GM19455 (cell line): ENCODE measurements around the gene MTHFD1L.
"Not testable (repeated sequence)": the region's sequence is repeated elsewhere in the genome, so short reads cannot be mapped to it uniquely, and the experiment has no call there.

Source experiments
- ATAC-seq: cut with Tn5 transposase; IDR thresholded peaks from one replicate; pipeline ENCODE4 v1.9.1; 2021; ENCODE audit not compliant: unreplicated experiment

MTHFD1L gene

DNA sequence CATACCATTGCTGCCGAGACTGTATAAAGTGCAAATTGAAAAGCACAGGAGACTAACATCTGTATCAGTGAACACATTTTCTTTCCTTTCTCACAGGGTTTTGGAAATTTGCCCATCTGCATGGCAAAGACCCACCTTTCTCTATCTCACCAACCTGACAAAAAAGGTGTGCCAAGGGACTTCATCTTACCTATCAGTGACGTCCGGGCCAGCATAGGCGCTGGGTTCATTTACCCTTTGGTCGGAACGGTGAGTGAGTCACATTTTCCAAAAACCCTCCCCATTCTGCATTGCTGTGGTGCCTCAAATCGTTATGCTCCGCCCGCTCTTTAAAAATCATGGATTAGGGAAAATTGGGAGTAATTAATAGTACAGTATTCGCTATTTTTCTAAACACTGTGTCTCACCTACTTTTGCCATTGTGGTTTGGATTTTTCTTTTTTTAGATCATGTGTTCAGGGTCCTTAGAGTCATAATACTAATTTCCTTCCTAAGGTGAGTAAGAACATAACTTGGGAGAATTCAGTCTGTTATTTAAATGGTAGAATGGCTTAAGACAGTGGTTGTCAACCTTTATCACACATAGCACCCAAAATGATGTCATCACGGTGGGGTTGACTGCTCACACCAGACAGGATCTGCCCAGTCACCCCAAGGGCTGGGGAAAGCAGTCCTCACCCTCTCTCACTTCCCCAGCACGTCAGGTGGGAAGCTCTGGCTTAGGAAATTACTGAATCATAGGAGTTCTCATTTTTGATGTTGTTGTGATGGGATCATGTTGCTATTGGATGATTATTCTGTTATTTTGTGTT is 171.6 kb downstream of the MTHFD1L start:
- ATAC-seq, result no peak

DNA sequence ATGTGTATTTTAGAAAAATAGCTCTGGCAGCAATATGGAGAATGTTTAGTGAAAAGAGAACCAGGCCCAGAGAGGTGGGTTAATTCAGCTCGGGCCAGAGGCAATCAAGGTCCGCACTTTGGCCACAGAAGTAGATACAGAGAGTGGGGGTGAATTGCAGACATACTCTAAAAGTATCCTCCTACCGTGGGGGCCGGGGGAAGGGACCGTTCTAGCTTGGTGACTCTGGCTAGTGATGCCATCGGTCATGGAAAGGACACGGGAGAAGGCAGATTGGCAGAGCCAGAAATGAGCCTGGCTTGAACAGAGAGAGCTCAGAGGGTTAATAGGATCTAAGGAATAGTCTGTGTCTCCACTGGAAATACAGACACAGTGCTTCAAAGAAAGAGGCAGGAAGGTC is 173.1 kb downstream of the MTHFD1L start:
- ATAC-seq, result no peak

DNA sequence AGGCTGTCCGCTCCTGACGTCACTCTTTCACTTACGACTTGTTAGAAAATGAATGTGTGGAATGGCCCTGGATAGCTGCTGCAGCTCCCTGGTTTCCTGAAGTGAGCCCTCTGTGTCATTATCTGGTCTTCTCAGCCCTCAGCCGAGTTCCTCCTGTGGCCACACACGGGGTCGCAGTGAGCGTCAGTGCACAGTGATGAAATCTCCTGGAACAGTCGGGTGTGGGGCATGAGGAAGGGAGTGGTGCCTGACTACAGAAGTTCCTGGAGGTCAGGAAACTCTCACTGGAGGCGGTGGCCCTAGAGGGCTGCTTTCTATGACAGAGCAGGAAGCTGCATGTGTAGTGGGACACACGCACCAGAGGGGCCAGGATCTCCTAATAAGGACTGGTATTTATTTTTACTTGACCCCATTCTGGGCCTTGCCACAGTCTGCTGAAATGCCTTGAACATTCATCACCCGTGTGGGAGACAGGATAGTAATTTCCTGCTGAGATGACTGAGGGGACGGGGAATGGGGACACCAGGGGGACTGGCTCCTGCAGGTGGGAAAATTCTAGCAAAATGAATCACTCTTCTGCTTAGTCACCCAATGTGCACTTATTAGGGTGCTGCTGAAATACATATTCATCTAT is 175.5 kb downstream of the MTHFD1L start:
- not testable (repeated sequence) for ATAC-seq

DNA sequence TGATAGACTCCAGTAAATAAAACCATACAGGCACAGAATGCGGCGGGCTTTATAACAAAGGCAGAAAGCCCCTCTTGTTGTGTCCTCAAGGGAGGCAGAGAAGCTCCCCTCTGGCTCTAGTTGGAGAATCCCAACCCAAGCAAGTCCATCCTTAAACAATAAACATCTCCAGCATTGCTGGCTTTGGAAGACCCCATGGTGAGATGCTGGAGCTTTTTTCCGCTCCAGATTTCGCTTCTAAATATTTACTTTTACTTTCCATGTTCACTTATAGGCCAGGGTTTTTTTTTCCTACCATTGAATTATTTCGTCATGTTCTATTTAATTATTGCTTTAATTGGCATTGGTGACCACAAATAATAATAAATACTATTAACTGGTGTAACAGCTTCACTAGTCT is 176.2 kb downstream of the MTHFD1L start:
- ATAC-seq, result no peak

DNA sequence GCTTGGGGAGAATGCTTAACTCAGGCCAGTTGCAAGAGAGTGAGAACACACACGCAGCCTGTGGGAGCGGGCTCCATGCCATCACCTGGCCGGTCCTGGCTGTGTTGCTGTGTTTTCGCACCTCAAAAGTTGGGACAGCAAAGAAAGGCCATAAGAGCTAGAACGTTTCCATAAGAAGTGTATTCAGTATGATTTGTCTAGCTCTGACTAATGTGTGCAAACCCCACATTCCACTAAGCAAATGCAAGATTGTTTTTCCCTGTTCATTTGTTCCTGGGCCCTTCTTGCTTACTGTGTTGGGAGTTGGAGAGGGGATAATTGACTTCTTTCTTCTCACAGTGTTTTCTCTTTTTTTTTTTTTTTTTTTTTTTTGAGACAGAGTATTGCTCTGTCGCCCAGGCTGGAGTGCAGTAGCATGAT is 177.4 kb downstream of the MTHFD1L start:
- ATAC-seq, result not testable (repeated sequence)

DNA sequence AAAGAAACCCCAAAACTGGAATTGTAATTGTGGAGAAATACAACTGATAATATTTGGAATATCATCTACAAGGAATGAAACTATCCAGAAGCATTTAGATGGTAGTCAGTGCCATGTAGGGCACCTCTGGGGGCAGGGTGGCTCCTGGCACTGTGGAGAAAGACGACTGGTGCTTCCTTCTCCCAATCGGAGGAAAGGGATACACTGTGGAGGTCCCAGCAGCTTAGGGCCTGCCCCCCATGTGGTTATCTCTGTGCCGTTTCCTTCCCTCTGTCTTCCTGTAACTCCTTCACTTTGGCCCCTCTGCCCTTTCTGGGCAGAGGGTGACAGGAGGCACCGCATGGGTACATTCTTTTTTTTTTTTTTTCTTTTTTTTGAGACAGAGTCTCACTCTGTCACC is 178.4 kb downstream of the MTHFD1L start:
- ATAC-seq, result no peak

DNA sequence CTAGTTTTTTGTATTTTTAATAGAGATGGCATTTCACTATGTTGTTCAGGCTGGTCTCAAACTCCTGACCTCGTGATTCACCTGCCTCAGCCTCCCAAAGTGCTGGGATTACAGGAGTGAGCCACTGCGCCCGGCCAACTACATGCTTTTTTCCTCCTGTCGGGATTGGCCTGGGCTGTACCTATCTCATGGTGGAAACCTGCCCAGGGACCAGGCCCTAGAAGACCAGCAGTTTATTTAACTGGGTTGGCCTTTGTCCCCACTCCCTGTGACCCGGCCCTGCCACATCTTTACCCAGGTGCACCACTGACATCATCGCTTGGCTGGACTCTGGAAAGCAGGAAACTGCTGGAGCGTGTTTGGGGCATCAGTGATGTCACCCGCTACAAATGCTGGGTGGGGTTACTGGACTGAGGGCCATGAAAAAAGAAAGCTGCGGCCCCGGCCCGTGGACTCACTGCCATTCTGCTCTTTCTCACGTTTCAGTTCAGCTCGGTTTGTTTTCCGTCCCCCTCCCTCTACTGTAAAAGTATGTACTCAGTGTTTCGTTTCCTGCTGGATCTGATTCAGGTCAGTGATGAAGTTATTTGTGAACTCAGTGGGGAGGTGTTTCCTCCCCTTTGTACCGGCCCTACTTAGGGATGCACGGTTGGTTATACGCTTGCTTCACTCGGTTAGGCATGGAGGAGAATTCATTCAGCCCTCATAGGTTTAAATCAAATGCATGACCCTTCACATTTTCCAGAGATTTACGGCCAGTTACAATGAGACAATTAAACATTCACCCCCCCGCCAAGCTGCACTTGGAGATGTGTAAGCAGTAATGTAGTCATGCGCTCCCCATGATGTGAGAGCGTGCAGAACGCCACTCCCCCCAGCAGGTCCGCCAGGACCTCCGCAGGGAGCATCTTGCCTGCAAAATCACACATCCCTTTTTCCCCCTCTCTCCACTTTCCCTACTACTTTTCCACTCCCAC is 179.3 kb downstream of the MTHFD1L start:
- ATAC-seq, result no peak

DNA sequence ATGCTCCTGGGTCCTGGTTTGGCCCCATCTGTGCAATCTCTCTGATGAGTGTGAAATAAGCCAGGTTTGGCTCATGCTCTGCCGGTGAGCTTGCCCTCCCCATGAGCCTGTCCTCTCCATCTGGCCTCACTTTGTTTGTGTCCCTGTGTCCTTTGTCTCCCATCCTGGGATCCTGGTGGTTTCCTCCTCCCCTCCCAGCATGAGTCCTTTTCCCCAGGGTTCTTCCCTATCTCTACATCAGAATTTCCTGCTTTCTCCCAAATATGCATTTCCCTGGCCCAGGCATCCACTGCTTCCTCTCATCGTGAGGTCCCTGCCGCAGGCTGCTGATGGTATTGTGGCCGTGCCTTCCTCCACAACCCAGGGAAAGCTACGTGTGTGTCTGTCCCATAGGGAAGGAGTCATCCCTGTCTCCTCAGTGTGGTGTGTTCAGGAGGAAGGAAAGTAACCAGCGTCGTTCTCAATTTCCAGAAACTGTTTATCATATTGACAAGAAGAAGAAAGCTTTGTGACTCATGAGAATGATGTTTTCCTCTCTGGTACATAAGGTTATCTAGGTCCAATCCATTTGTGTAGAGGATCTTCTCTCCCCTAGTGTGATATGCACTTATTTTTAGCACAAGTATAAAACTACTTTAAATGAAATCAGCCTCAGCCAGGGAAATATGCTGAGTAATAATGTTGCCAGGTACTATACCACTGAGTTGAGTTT is 180.2 kb downstream of the MTHFD1L start:
- not testable (repeated sequence) for ATAC-seq

DNA sequence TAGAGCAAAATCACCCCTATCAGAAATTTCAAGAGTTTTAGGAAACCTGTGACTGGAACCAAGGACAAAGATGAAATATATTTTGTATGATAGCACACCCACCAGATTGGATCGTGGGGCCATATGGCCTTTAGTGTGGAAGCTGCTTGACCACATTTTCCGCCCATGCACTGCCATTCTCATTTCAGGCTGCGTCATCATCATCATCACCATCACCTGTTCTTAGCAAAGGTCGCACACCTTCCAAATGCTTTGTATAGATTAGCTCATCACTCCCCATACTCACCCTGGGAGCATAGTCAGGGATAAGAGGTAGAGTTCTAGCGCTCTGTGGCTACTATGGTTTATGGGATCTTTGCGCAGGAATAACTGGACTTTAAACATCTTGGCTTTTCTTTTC is 185.7 kb downstream of the MTHFD1L start:
- ATAC-seq, result no peak

DNA sequence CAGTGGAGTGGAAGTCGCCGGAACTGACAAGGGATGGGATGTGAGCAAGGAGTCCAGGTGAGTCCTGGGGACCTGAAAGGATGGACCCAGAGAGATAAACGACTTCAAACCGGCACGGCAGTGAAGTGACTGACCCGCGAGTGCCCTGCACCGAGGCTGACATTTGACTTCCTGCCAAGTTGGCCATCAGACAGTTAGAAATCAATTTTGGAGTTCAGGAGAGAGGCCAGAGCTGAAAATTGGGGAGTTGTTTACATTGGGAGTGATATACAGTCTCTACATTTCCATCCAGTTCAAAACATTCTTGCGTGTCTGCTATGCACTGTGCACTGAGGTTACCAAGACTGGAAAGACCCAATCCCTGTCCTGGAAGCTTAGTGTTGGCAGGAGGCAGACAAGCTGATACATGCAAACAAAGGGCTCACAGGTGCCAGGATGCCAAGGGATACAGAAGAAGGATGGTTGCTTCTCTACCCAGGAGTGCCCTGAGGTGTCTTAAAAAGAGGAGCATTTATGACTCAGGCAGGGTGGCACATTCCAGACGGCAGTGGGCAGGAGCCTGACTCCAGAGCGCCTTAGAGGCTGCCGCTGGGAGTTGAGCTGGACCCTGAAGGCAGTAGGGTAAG is 186.6 kb downstream of the MTHFD1L start:
- no peak for ATAC-seq

DNA sequence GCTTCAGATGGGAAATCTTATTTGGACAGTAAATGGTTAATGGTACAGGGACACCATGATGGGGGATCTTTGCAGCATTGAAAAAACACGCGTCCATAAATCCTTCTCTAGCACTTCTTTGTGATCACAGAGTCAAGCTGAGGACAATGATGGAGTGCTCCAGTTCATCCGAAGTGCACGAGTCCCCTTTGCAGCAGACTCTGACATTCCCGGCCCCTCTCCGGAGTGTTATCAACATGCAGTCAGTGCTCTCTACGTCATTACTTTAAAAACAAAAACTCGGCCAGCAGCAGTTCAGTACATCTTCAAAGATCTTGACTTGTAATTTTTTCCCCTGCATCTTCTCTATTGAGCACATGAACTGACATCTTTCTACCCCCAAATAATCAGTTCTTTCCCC is 188.8 kb downstream of the MTHFD1L start:
- no peak for ATAC-seq

DNA sequence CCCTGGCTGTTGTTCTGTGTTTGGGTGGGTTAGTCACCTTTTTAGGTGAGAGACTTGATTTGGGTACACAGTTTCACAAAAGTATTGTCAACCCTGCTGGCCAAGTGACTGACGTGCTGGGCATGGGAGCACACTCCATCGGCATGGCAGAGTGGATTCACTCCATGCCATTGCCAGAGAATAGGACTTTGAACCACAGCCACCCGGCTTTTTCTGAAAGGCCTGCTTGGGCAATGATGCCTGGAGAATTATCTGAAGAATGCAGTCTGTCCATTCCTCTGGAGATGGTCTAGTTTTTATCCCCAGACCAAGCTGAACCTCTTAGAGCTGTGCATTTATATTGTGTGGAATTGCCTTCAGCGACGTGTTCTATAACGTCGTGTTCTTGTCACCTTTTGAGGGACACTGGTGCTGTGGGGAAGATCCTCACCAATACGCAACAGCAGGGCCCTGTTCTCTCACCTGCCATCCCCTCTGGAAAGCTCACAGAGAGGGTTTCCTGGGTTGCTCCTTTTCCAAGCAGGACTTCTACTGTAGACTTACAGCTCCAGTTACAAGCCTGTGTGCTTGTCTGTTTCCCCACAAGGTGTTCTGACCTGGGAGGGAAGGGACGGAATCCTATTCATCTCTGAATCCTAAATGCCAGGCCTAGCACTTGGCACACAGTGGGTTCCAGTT is 190.9 kb downstream of the MTHFD1L start:
- no peak for ATAC-seq

DNA sequence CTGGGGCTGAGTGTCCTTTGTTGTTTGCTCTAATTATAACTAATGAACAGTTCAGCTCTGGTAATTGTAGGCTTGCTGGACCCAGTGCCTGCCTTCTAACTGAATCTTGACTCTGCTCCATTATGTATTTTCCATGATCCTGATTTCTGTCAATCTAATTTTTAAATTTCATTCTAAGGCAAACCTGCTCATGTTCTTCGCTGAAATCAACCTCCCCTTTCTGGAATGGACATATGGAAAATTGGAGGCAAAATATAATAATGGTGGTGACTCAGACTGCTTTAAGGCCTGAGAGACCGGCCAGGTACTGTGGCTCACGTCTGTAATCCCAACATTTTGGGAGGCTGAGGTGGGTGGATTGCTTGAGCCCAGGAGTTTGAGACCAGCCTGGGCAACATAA is 191.6 kb downstream of the MTHFD1L start:
- ATAC-seq, result no peak

DNA sequence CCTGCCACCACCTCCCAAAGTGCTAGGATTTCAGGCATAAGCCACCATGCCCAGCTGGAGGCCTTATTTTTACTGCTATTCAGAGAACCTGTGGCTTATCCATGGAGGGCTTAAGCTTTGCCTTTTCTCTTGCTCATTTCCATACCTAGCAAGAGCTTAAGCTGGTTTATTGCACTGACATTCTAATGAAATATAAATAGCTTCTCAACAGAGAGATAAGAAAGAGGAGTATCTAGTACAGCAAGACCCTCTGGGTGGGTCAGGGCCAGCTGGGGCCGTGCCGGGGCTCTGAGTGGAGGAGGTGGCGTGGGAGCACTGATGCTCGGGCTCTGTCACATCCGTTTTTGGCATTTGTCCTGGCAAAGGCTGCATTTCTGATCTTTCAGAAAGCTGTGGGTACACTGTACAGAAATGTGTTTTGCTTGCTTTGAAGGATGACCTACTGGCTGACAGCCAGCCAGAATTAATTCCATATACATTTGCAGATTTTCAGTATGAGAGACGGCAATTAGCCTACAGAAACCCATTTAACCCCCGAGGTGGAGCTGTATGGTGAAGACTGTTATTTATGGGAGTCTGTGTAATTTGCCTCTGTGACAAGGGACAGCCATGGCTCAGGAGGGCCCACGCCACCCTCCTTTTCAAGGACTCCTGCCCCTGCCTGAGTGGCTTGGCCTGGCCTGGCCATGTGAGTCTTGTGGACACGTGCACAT is 192.7 kb downstream of the MTHFD1L start:
- ATAC-seq, result no peak

DNA sequence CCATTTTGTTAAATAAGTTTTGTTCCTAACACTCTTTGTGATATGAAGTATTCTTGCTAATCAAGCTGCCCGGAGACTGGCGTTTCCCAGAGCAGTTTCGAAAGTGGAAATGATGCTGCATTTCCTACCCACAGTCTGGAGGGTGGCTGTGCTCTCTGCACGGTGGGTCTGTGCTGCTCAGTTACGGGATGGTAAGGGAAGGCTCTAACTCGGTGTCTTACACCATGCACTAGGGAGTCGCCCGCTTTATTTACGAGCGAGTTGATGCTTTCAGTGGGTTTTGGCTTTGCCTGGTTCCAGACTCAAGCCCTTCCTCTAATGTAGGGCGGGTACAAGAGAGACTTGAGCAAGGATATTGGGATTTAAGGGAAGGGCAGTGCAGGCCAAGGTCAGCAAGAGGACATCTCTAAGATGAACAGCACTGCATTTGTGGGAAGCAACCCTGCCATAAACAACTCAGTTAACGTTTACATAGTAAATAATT is 194.2 kb downstream of the MTHFD1L start:
- ATAC-seq, result no peak

DNA sequence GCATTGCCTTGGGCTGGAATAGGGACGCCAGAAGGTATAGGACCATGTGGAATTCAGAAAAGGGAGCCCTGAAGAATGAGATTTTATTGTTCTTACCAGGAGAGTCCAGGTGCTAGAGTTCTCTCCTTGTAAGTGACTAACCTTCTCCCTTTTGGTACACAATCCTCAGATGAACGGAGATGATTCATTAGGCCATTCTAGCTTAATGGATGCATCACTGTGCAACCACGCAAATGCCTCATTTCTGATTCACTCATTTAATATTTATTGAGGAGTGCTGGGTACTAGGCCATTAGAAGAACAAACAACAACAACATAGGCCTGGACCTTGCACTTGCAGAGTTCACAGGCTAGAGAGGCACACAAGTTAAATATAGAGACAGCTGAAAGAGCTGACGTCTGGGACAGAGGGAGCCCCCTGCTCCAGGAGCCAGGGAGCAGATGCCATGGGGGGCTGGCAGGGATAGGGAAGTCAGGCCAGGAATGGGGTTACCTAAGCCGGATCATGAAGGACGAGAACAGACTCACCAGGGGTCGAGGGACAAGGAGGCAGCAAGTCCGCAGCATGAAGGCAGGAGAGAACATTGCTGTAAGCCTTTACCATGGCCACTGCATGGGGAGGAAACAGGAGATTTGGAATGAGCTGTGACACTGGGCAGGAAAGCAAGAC is 194.7 kb downstream of the MTHFD1L start:
- no peak for ATAC-seq

DNA sequence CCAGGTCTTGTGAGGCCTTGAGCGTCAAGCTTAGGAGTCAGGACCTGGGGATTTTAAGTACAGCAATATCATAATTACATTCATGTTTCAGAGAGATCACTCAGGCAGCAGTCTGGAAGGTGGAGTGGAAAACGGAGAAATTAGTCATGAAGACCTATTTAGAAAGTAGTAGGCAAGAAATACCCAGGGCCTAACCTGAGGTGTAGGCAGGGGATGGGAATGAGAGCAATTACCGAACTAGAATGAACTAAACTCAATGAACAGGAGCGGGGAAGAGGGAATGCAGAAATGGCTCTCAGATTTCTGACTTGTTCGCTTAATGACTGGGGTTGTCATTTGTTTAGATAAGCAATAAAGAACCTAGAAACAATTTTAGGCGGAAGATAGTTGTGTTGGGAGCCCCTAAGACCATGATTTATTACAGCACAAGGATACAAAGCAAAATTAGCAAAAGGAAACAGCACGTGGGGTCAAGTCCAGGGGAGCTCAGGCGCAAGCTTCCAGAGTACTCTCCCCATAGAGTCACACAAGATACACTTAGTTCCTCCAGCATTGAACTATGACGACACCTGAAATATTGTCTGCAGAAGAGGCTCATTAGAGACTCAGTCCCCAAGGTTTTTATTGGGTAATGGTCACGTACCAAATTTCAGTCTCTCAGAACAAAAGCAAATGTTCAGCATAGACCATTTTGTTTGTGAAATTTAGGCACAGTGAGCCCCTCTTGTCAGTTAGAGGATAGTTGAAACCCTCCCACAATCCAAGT is 195.4 kb downstream of the MTHFD1L start:
- ATAC-seq, result no peak

DNA sequence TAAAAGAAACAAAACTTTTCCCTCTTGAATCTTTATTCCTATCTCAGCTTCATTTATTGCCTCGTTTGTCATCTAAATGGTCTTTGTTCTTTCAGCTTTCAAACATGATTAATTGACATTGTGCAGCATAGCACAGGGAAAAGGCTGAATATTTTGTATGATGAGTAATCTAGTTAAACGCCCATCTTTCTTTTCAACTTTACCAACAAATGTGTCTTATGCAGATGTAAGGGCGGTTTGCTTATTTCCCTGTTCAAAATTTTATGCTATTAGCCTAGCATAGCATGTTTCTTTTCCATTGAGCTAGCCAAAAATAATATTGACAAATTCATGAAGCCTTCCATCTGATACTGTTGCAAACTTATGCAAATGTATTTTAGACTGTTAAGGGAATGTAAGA is 197.8 kb downstream of the MTHFD1L start:
- no peak for ATAC-seq
